Sigmoid colon (tissue), 4 donors: Measurements from ENCODE around the gene KLHL21.
A peak's percentile ranks its signal among the peaks of the same experiment; 100 is the strongest.

Source experiments
- POLR2A ChIP-seq, 2 donors: fragments of 450-650 bp; IDR thresholded peaks; one replicate each; pipeline ENCODE4 v1.6.1; 2016; ENCODE audit warnings: antibody characterized with exemption in 2 of 2, mild to moderate bottlenecking in 2 of 2, moderate library complexity in 2 of 2
- POLR2AphosphoS5 ChIP-seq, 4 donors: sonication (generic); formaldehyde crosslinking; IDR thresholded peaks; one replicate each; pipeline ENCODE4 v1.6.1; 2017; ENCODE audit warnings: antibody characterized with exemption in 4 of 4
- TF ChIP-seq, protein P1 (sequence below), 4 experiments: fragments of 450-650 bp in 3 of 4; fragments of 200-600 bp in 1 of 4; IDR thresholded peaks; one replicate each; pipeline ENCODE4 v1.5.1; 2016 to 2019; ENCODE audit warnings: antibody characterized with exemption in 4 of 4, mild to moderate bottlenecking in 3 of 4, moderate library complexity in 2 of 4

DNA sequence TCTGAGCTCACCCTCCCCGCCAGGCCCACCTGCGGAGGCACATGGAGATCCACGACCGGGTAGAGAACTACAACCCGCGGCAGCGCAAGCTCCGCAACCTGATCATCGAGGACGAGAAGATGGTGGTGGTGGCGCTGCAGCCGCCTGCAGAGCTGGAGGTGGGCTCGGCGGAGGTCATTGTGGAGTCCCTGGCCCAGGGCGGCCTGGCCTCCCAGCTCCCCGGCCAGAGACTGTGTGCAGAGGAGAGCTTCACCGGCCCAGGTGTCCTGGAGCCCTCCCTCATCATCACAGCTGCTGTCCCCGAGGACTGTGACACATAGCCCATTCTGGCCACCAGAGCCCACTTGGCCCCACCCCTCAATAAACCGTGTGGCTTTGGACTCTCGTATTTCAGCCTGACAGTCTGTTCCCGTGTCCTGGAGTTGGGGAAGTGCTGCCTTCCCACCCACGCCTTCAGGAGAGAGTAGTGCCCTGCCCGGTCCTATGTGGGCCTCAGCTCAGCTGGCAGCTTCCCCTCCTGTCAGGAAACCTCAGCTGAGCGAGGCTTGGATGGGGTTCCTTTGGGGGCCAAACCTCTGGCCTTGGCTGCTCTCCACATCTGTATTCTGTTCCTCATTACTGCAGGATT is 13.7 kb downstream of the KLHL21 start:
- TF ChIP-seq, protein P1, sequence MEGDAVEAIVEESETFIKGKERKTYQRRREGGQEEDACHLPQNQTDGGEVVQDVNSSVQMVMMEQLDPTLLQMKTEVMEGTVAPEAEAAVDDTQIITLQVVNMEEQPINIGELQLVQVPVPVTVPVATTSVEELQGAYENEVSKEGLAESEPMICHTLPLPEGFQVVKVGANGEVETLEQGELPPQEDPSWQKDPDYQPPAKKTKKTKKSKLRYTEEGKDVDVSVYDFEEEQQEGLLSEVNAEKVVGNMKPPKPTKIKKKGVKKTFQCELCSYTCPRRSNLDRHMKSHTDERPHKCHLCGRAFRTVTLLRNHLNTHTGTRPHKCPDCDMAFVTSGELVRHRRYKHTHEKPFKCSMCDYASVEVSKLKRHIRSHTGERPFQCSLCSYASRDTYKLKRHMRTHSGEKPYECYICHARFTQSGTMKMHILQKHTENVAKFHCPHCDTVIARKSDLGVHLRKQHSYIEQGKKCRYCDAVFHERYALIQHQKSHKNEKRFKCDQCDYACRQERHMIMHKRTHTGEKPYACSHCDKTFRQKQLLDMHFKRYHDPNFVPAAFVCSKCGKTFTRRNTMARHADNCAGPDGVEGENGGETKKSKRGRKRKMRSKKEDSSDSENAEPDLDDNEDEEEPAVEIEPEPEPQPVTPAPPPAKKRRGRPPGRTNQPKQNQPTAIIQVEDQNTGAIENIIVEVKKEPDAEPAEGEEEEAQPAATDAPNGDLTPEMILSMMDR (IDR thresholded peaks at IDR 0.05): no peak
- TF ChIP-seq POLR2AphosphoS5 (IDR thresholded peaks at IDR 0.05) (peak in 1 of 4 donors; percentile 10), POLR2A (IDR thresholded peaks at IDR 0.05) (no peak)
